Kidney (tissue), 14 donors: Measurements from ENCODE around the gene SGCD. TPM values are rescaled to one million over a fixed set of nuclear protein-coding genes. Genes with fewer than 3 reads are reported as not detected.

Experiments used
- DNase-seq, 5 donors: peaks; one replicate each; pipeline ENCODE4 v3.0.0-alpha.2; 2013 to 2020
- FAIRE-seq: peaks from 2 replicates; lab custom pipeline; 2012; peaks lifted over from hg19 to GRCh38; lab: Jason Lieb, UNC
- H3K27ac ChIP-seq, 2 donors: one replicate each; pipeline ENCODE4 v1.7.0; 2013; ENCODE audit warnings: low read depth in 2 of 2, low read length in 2 of 2, inconsistent platforms in 1 of 2
- H3K27me3 ChIP-seq: one replicate; pipeline ENCODE4 v1.7.1; 2013; ENCODE audit warnings: low read length, inconsistent platforms; ENCODE audit not compliant: control insufficient read depth, insufficient read depth
- H3K36me3 ChIP-seq, 3 donors: one replicate each; pipeline versions ENCODE4 v1.7.0 to v1.7.1; 2013; ENCODE audit warnings: low read length in 3 of 3, control low read depth in 1 of 3, inconsistent platforms in 1 of 3; ENCODE audit not compliant: insufficient read depth in 3 of 3, control insufficient read depth in 2 of 3
- H3K4me1 ChIP-seq, 3 donors: one replicate each; pipeline versions ENCODE4 v1.7.0 to v1.7.1; 2013; ENCODE audit warnings: low read length in 3 of 3, inconsistent platforms in 1 of 3, low read depth in 1 of 3; ENCODE audit not compliant: control insufficient read depth in 2 of 3, insufficient read depth in 2 of 3
- H3K4me3 ChIP-seq, 3 donors: one replicate each; pipeline versions ENCODE4 v1.7.0 to v1.8.1; 2013; ENCODE audit warnings: low read length in 3 of 3, control low read depth in 1 of 3, inconsistent platforms in 1 of 3
- H3K9ac ChIP-seq, 3 donors: one replicate each; pipeline versions ENCODE4 v1.7.0 to v1.7.1; 2013; ENCODE audit warnings: low read length in 3 of 3, control low read depth in 1 of 3, inconsistent platforms in 1 of 3
- H3K9me3 ChIP-seq, 3 donors: one replicate each; pipeline versions ENCODE4 v1.7.0 to v1.7.1; 2013; ENCODE audit warnings: low read length in 3 of 3, control low read depth in 1 of 3, inconsistent platforms in 1 of 3; ENCODE audit not compliant: control insufficient read depth in 2 of 3, insufficient read depth in 1 of 3
- CTCF ChIP-seq: IDR thresholded peaks from 3 replicates; pipeline ENCODE4 v1.5.1; 2012; ENCODE audit warnings: mild to moderate bottlenecking, moderate library complexity, borderline replicate concordance; ENCODE audit not compliant: insufficient read depth; ENCODE audit errors: extremely low read depth
- intact Hi-C: fragments of 100-400 bp; cut with DNase I; formaldehyde crosslinking; loops from one replicate; pipeline ENCODE4 v1.11.1; 2022
- polyA plus RNA-seq: library from polyadenylated mRNA; stranded (reverse); fragments of 350-450 nt; fragmentation: Illumina TruSeq; extraction: RNeasy Lipid Tissue Mini Kit (QIAGEN cat#74804); gene quantifications from one replicate; pipeline ENCODE4 v1.2.3, GENCODE V29; 2014; ENCODE audit warnings: low read depth, low replicate concordance; ENCODE audit not compliant: insufficient read depth
- total RNA-seq: library from RNA; stranded (reverse); fragmentation: NEBNext Ultra II Directional; extraction: Animal tissue kit (Norgen Biotek cat#: 25700); gene quantifications from one replicate; pipeline ENCODE4 v1.2.1, GENCODE V29; 2021
- donor health status: control.
- donor health status: control.
- donor health status: control.
- donor health status: control.
- donor health status: control.
- donor health status: DM: yes; HTN: yes; CAD: no.
- donor health status: Normal renal cell carcinoma (clear cell type).

The SGCD gene
- total and polyA plus RNA-seq, 2 donors from 2014 or later, result 0.99 to 2.7 TPM

GRCh38 chr5:156677963-156678362, 351.0 kb downstream of the SGCD start:
- Histone ChIP-seq H3K36me3 (no peaks in the 10 kb centered on the region), H3K27ac (no peak overlapping the region), H3K9me3 (no peaks in the 10 kb centered on the region), H3K4me3 (no peak overlapping the region), H3K27me3 (no peaks in the 10 kb centered on the region), H3K9ac (no peak overlapping the region), H3K4me1 (no peaks in the 10 kb centered on the region)
- intact Hi-C loops, result no loop called here
- FAIRE-seq (no peak), DNase-seq (no peak)
- no peak for TF ChIP-seq CTCF

- FAIRE-seq (no peak), DNase-seq (no peak)
- H3K27ac ChIP-seq, result no peak overlapping the region
- no peaks in the 10 kb centered on the region for H3K4me1 ChIP-seq
- H3K27me3 ChIP-seq, result no peaks in the 10 kb centered on the region
- no peak overlapping the region for H3K9ac ChIP-seq
- TF ChIP-seq CTCF, result no peak
- H3K36me3 ChIP-seq, result no peaks in the 10 kb centered on the region
- H3K4me3 ChIP-seq, result no peak overlapping the region
- intact Hi-C loops, result no loop called here
- H3K9me3 ChIP-seq, result no peaks in the 10 kb centered on the region
Measured at GRCh38 chr5:156678484-156678883, 351.5 kb downstream of the SGCD start.

GRCh38 chr5:156680831-156681230, 353.9 kb downstream of the SGCD start:
- H3K4me1 ChIP-seq, result no peaks in the 10 kb centered on the region
- H3K9me3 ChIP-seq, result no peaks in the 10 kb centered on the region
- H3K9ac ChIP-seq, result no peak overlapping the region
- no peak for FAIRE-seq
- H3K27ac ChIP-seq, result no peak overlapping the region
- intact Hi-C loops, result no loop called here
- no peaks in the 10 kb centered on the region for H3K36me3 ChIP-seq
- H3K4me3 ChIP-seq, result no peak overlapping the region
- H3K27me3 ChIP-seq, result no peaks in the 10 kb centered on the region
- DNase-seq, result peak in 1 of 5 donors; percentile 57
- TF ChIP-seq CTCF, result no peak

- Histone ChIP-seq H3K27me3 (no peaks in the 10 kb centered on the region), H3K4me3 (no peak overlapping the region), H3K9ac (no peak overlapping the region), H3K36me3 (no peaks in the 10 kb centered on the region), H3K27ac (no peak overlapping the region), H3K4me1 (no peaks in the 10 kb centered on the region), H3K9me3 (no peaks in the 10 kb centered on the region)
- no peak for DNase-seq
- no peak for FAIRE-seq
- intact Hi-C loops, result no loop called here
- TF ChIP-seq CTCF, result no peak
Measured at GRCh38 chr5:156681265-156681664, 354.3 kb downstream of the SGCD start.
